Measurements from ENCODE around the gene CNIH4. TPM values are rescaled to one million over a fixed set of nuclear protein-coding genes. Genes with fewer than 3 reads are reported as not detected.

Gene CNIH4
- polyA plus RNA-seq, 1 of the 3 experiments (the other 2 are of a cell fraction): 37.7 TPM

DNA sequence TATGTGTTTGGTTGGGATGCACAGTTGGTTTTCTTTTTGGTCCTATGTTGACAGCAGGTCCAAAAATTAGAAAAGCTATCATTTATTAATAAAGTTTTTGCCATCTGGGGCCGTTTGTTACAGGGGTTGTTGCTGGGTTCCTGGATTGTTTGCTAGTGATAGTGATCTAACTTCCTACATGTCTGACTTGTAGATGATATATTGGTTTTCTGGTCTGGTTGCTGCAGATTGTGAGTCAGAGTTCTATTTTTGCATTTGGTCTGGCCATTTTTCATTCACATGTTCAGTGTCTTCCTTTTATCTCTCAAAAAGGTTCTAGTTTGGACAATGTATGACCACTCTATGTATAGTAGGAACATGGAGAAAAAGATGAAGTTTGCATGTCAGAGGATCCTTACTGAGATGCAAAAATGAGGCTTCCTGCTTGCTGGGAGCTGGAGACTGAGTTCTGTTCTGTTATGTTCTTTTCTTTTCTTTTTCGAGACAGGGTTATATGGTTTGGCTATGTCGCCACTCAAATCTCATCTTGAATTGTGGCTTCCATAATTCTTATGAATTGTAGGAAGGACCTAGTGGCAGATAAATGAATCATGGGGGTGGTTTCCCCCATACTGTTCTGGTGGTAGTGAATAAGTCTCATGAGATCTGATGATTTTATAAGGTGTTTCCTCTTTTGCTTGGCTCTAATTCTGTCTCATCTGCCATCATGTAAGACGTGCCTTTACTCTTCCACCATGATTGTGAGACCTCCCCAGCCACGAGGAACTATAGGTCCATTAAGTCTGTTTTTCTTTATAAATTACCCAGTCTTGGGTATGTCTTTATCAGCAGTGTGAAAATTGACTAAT lies 22.5 kb upstream of the CNIH4 start (continued):
- no peak for TF ChIP-seq EZH2phosphoT487 (IDR thresholded peaks at IDR 0.05; ENCODE audit: borderline replicate concordance, low read depth)

GRCh38 chr1:224338150-224338838 lies 18.4 kb upstream of the CNIH4 start:
- CTCF ChIA-PET: interaction anchor here (0.5 to 0.6 kb wide), 2 partner anchors 115 to 640 kb away, joined by 3 read pairs; no protein-coding TSS in a partner anchor
- no peak for DNase-seq
- Histone ChIP-seq H3K9me3 (peaks cover 9% of the 10 kb centered on the region; the same call in 1 of the 2 replicates), H3K9me2 (no peaks in the 10 kb centered on the region), H4K20me1 (ENCODE audit: insufficient read depth) (no peaks in the 10 kb centered on the region), H3K27ac (ENCODE audit: low read depth in 2 of 2, low read length in 1 of 2) (no peak overlapping the region), H3K27me3 (ENCODE audit: insufficient read depth) (no peaks in the 10 kb centered on the region), H3K79me2 (ENCODE audit: insufficient read depth) (no peaks in the 10 kb centered on the region), H3K9ac (no peak overlapping the region), H3F3A (replicated peaks; ENCODE audit: insufficient read depth) (peaks cover 11% of the 10 kb centered on the region), H2AFZ (ENCODE audit: low read depth) (no peak overlapping the region), H3K4me2 (no peak overlapping the region), H3K4me1 (ENCODE audit: control insufficient read depth in 1 of 2, insufficient read depth in 2 of 2, low read depth in 1 of 2, low read length in 1 of 2) (peaks cover 0 to 8% of the 10 kb centered on the region in 2 experiments; a peak in 3 of 4 replicates), H3K4me3 (ENCODE audit: low read depth in 2 of 2, low read length in 1 of 2) (no peak overlapping the region), H3K36me3 (replicated peaks in 1 of 2; ENCODE audit: control insufficient read depth in 1 of 2, insufficient read depth in 2 of 2, low read length in 1 of 2) (no peaks in the 10 kb centered on the region)
- 90% methylated on average over 4 of the region's 4 CpGs for WGBS (ENCODE audit: low lambda C conversion rate)
- POLR2A ChIA-PET: no interaction called here
- TF ChIP-seq TCF12 (IDR thresholded peaks at IDR 0.05): no peak
- no peak for TF ChIP-seq RFX5 (IDR thresholded peaks at IDR 0.05; ENCODE audit: low read length)
- no peak for TF ChIP-seq NFIC (IDR thresholded peaks at IDR 0.05; ENCODE audit: borderline replicate concordance)
- no peak for TF ChIP-seq FOXJ3 (CRISPR knock-in tag; IDR thresholded peaks at IDR 0.05)
- no peak for TF ChIP-seq FOSL2 (IDR thresholded peaks at IDR 0.05; ENCODE audit: borderline replicate concordance, low read depth)
- TF ChIP-seq ELF1 (IDR thresholded peaks at IDR 0.05): no peak
- no peak for TF ChIP-seq SMC3 (IDR thresholded peaks at IDR 0.05; ENCODE audit: low read depth, low read length)
- TF ChIP-seq TAF1 (IDR thresholded peaks at IDR 0.05; ENCODE audit: borderline replicate concordance, low read depth, low read length): no peak
- TF ChIP-seq POLR2AphosphoS5 (IDR thresholded peaks at IDR 0.05; ENCODE audit: low read depth, low read length): no peak
- TF ChIP-seq USF1 (IDR thresholded peaks at IDR 0.05; ENCODE audit: borderline replicate concordance, low read depth): no peak
- TF ChIP-seq, protein P1, sequence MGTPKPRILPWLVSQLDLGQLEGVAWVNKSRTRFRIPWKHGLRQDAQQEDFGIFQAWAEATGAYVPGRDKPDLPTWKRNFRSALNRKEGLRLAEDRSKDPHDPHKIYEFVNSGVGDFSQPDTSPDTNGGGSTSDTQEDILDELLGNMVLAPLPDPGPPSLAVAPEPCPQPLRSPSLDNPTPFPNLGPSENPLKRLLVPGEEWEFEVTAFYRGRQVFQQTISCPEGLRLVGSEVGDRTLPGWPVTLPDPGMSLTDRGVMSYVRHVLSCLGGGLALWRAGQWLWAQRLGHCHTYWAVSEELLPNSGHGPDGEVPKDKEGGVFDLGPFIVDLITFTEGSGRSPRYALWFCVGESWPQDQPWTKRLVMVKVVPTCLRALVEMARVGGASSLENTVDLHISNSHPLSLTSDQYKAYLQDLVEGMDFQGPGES (IDR thresholded peaks at IDR 0.05; ENCODE audit: low read depth, low read length): no peak
- no peak for TF ChIP-seq RAD21 (IDR thresholded peaks at IDR 0.05; ENCODE audit: low read length)
- TF ChIP-seq USF2 (IDR thresholded peaks at IDR 0.05; ENCODE audit: borderline replicate concordance, low read depth, low read length): no peak
- TF ChIP-seq RCOR1 (IDR thresholded peaks at IDR 0.05; ENCODE audit: low read length): no peak
- TF ChIP-seq GATA2 (CRISPR knock-in tag; IDR thresholded peaks at IDR 0.05): no peak
- no peak for TF ChIP-seq JUND (IDR thresholded peaks at IDR 0.05)
- no peak for TF ChIP-seq YY1 (IDR thresholded peaks at IDR 0.05; ENCODE audit: low read depth)
- no peak for TF ChIP-seq EP300 (IDR thresholded peaks at IDR 0.05; ENCODE audit: borderline replicate concordance in 1 of 2, low read depth in 1 of 2, low read length in 1 of 2)
- TF ChIP-seq ZBTB33 (IDR thresholded peaks at IDR 0.05; ENCODE audit: borderline replicate concordance, low read depth): no peak
- no peak for TF ChIP-seq SIN3A (IDR thresholded peaks at IDR 0.05; ENCODE audit: borderline replicate concordance, low read depth, low read length)
